ENCODE measurements around the gene PELI2. TPM values are rescaled to one million over a fixed set of nuclear protein-coding genes. Genes with fewer than 3 reads are reported as not detected.

PELI2 gene
- polyA plus RNA-seq, 1 donor (not counting 4 experiments of a cell fraction or from before 2014, with no cell fraction given), result not detected

DNA sequence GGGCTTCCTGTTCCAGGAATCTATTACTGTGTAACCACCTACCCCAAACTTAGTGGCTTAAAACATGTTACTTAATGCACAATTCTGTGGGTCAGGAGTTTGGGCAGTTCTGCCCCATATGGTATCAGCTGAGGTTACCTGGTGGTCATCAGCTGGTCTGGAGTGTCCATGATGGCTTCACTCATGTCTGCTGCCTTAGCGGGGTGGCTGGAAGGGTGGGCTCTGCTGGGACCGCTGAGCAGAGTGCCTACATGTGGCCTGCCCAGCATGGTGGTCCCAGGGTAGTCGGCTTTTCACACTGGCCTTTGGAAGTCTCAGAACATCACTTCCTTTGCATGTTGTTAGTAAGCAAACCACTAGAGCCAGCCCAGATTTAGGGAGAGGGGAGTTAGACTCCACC is 53.9 kb downstream of the PELI2 start:
- no peaks in the 10 kb centered on the region for H3K4me1 ChIP-seq (ENCODE audit: control insufficient read depth, extremely low read depth, insufficient read depth, low read length)
- H3K79me2 ChIP-seq (ENCODE audit: control insufficient read depth, insufficient read depth, low read length), result no peaks in the 10 kb centered on the region
- no peak overlapping the region for H3K4me3 ChIP-seq (ENCODE audit: control insufficient read depth in 2 of 3, extremely low read depth in 1 of 3, insufficient read depth in 2 of 3, low read depth in 1 of 3, low read length in 3 of 3)
- no peak overlapping the region for H3K4me2 ChIP-seq (ENCODE audit: control insufficient read depth, extremely low read depth, insufficient read depth, low read depth, low read length)
- H3K36me3 ChIP-seq (ENCODE audit: control insufficient read depth in 2 of 2, extremely low read depth in 1 of 2, insufficient read depth in 2 of 2, low read length in 2 of 2), result no peaks in the 10 kb centered on the region
- FAIRE-seq (no peak), DNase-seq (ENCODE audit: low read depth, low spot score) (no peak)
- TF ChIP-seq EZH2 (IDR thresholded peaks at IDR 0.05; ENCODE audit: low read length), result no peak
- TF ChIP-seq, protein P1, sequence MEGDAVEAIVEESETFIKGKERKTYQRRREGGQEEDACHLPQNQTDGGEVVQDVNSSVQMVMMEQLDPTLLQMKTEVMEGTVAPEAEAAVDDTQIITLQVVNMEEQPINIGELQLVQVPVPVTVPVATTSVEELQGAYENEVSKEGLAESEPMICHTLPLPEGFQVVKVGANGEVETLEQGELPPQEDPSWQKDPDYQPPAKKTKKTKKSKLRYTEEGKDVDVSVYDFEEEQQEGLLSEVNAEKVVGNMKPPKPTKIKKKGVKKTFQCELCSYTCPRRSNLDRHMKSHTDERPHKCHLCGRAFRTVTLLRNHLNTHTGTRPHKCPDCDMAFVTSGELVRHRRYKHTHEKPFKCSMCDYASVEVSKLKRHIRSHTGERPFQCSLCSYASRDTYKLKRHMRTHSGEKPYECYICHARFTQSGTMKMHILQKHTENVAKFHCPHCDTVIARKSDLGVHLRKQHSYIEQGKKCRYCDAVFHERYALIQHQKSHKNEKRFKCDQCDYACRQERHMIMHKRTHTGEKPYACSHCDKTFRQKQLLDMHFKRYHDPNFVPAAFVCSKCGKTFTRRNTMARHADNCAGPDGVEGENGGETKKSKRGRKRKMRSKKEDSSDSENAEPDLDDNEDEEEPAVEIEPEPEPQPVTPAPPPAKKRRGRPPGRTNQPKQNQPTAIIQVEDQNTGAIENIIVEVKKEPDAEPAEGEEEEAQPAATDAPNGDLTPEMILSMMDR (optimal IDR thresholded peaks at IDR 0.05 in 1 of 3, IDR thresholded peaks at IDR 0.05 in 1 of 3, conservative IDR thresholded peaks at IDR 0.05 in 1 of 3; ENCODE audit: extremely low read depth in 1 of 3, insufficient read depth in 2 of 3, low read length in 3 of 3), result no peak
- H3K9ac ChIP-seq (ENCODE audit: control insufficient read depth, extremely low read depth, insufficient read depth, low read length), result no peak overlapping the region
- no peaks in the 10 kb centered on the region for H3K9me1 ChIP-seq (ENCODE audit: control insufficient read depth, extremely low read depth, insufficient read depth, low read length)
- H2AFZ ChIP-seq (ENCODE audit: control insufficient read depth, low read length), result no peak overlapping the region
- no peaks in the 10 kb centered on the region for H3K27me3 ChIP-seq (ENCODE audit: control insufficient read depth, extremely low read depth, insufficient read depth, low read length)
- H4K20me1 ChIP-seq (ENCODE audit: control insufficient read depth, extremely low read depth, insufficient read depth, low read length), result no peaks in the 10 kb centered on the region
- H3K27ac ChIP-seq (ENCODE audit: control insufficient read depth, insufficient read depth, low read length), result no peak overlapping the region
- dilution Hi-C loops (cut with MboI; ENCODE audit: extremely low pct_ligation_motif_present, low sequenced_read_pairs), result no loop called here
- no peaks in the 10 kb centered on the region for H3K9me3 ChIP-seq (ENCODE audit: control insufficient read depth, low read depth, low read length)

DNA sequence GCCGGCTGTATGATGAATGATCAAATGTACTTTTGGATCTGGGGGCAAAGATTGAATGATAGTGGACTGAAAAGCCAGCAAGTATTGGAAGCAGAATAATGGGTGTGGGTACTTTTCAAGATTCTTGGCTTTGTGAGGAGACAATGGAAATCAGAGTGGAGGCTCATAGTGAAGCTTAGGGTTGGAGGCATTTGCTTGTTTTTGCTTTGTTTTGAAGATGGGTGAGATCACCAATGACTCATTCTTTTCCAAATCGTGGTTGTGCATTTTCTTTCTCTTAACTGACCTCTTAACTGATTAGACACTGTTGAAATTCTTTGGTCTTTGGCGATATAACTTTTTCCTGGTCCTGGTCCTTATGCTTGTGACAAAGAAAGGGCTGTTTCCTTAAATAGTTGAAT is 54.4 kb downstream of the PELI2 start:
- no peaks in the 10 kb centered on the region for H3K27me3 ChIP-seq (ENCODE audit: control insufficient read depth, extremely low read depth, insufficient read depth, low read length)
- no peaks in the 10 kb centered on the region for H3K79me2 ChIP-seq (ENCODE audit: control insufficient read depth, insufficient read depth, low read length)
- no peaks in the 10 kb centered on the region for H4K20me1 ChIP-seq (ENCODE audit: control insufficient read depth, extremely low read depth, insufficient read depth, low read length)
- dilution Hi-C loops (cut with MboI; ENCODE audit: extremely low pct_ligation_motif_present, low sequenced_read_pairs), result no loop called here
- H2AFZ ChIP-seq (ENCODE audit: control insufficient read depth, low read length), result no peak overlapping the region
- no peak for FAIRE-seq
- DNase-seq (ENCODE audit: low read depth, low spot score), result no peak
- no peaks in the 10 kb centered on the region for H3K36me3 ChIP-seq (ENCODE audit: control insufficient read depth in 2 of 2, extremely low read depth in 1 of 2, insufficient read depth in 2 of 2, low read length in 2 of 2)
- H3K4me3 ChIP-seq (ENCODE audit: control insufficient read depth in 2 of 3, extremely low read depth in 1 of 3, insufficient read depth in 2 of 3, low read depth in 1 of 3, low read length in 3 of 3), result no peak overlapping the region
- no peak overlapping the region for H3K4me2 ChIP-seq (ENCODE audit: control insufficient read depth, extremely low read depth, insufficient read depth, low read depth, low read length)
- H3K9me3 ChIP-seq (ENCODE audit: control insufficient read depth, low read depth, low read length), result no peaks in the 10 kb centered on the region
- TF ChIP-seq EZH2 (IDR thresholded peaks at IDR 0.05; ENCODE audit: low read length), result no peak
- TF ChIP-seq, protein P1 (optimal IDR thresholded peaks at IDR 0.05 in 1 of 3, IDR thresholded peaks at IDR 0.05 in 1 of 3, conservative IDR thresholded peaks at IDR 0.05 in 1 of 3; ENCODE audit: extremely low read depth in 1 of 3, insufficient read depth in 2 of 3, low read length in 3 of 3), result no peak
- no peak overlapping the region for H3K9ac ChIP-seq (ENCODE audit: control insufficient read depth, extremely low read depth, insufficient read depth, low read length)
- H3K4me1 ChIP-seq (ENCODE audit: control insufficient read depth, extremely low read depth, insufficient read depth, low read length), result no peaks in the 10 kb centered on the region
- no peak overlapping the region for H3K27ac ChIP-seq (ENCODE audit: control insufficient read depth, insufficient read depth, low read length)
- no peaks in the 10 kb centered on the region for H3K9me1 ChIP-seq (ENCODE audit: control insufficient read depth, extremely low read depth, insufficient read depth, low read length)

All from keratinocyte (primary cell).